Stimulated activated CD4-positive, alpha-beta T cell treated with anti-CD3 and anti-CD28 coated beads, Interleukin-4, amount 100 ng/mL, for 48 hours (primary cell): ENCODE results near the gene MGARP.

Experiments
- DNase-seq, 2 donors: peaks; one replicate each; pipeline ENCODE4 v3.0.0-alpha.2; 2020; ENCODE audit warnings: low read depth in 2 of 2

MGARP gene

GRCh38 chr4:139243448-139244365, 36.3 kb downstream of the MGARP start:
- no peak for DNase-seq

- DNase-seq: no peak
Measured at GRCh38 chr4:139242511-139243051, 37.4 kb downstream of the MGARP start.

GRCh38 chr4:139241784-139242151, 38.3 kb downstream of the MGARP start:
- DNase-seq: no peak

- DNase-seq: no peak
Measured at GRCh38 chr4:139241086-139241783, 38.8 kb downstream of the MGARP start.

GRCh38 chr4:139239127-139239772, 40.8 kb downstream of the MGARP start:
- DNase-seq: no peak

- DNase-seq: no peak
Measured at GRCh38 chr4:139234253-139234652, 45.8 kb downstream of the MGARP start.

GRCh38 chr4:139229534-139230039, 50.4 kb downstream of the MGARP start:
- DNase-seq: no peak

- DNase-seq: no peak
Measured at GRCh38 chr4:139227729-139228404, 52.2 kb downstream of the MGARP start.

- DNase-seq: peak; percentile 3 to 13
Measured at GRCh38 chr4:139223682-139224317, 56.2 kb downstream of the MGARP start.

- no peak for DNase-seq
Measured at GRCh38 chr4:139222215-139222614, 57.8 kb downstream of the MGARP start.

- no peak for DNase-seq
Measured at GRCh38 chr4:139221687-139222086, 58.3 kb downstream of the MGARP start.

GRCh38 chr4:139219450-139220055, 60.5 kb downstream of the MGARP start:
- no peak for DNase-seq
